Mammary epithelial cell (primary cell): ENCODE results near the gene BHLHE23.

ENCODE experiments used
- CTCF ChIP-seq, 2 donors: IDR thresholded peaks in 1 of 2; conservative IDR thresholded peaks in 1 of 2; 2 replicates each; pipeline ENCODE4 v1.5.1; 2011 to 2012; ENCODE audit warnings: inconsistent platforms in 2 of 2, low read length in 2 of 2, mild to moderate bottlenecking in 2 of 2, control low read depth in 1 of 2, low read depth in 1 of 2; ENCODE audit not compliant: insufficient read depth in 1 of 2; ENCODE audit errors: extremely low read depth in 1 of 2
- EZH2 ChIP-seq: IDR thresholded peaks from 2 replicates; pipeline ENCODE4 v1.6.1; 2012; ENCODE audit warnings: low read length, inconsistent platforms, borderline replicate concordance

GRCh38 chr20:62964700-62965099 is 42.1 kb downstream of the BHLHE23 start:
- TF ChIP-seq CTCF (conservative IDR thresholded peaks at IDR 0.05 in 1 of 2, IDR thresholded peaks at IDR 0.05 in 1 of 2; ENCODE audit: extremely low read depth in 1 of 2, insufficient read depth in 1 of 2, low read depth in 1 of 2, low read length in 2 of 2) (no peak), EZH2 (no peak)
